HepG2 (cell line): ENCODE measurements around the gene TPRA1. TPM values are rescaled to one million over a fixed set of nuclear protein-coding genes. Genes with fewer than 3 reads are reported as not detected.

ENCODE experiments used
- ATM ChIP-seq: fragments of 450-650 bp; IDR thresholded peaks from 2 replicates; pipeline ENCODE4 v1.7.1; 2017; ENCODE audit warnings: mild to moderate bottlenecking, borderline replicate concordance
- CCDC6 ChIP-seq: sonication (generic); formaldehyde crosslinking; IDR thresholded peaks from 2 replicates; pipeline ENCODE4 v1.8.1; 2022; ENCODE audit warnings: mild to moderate bottlenecking, missing genetic modification reagents, moderate library complexity
- MAF1 ChIP-seq: sonication (generic); formaldehyde crosslinking; IDR thresholded peaks from 2 replicates; pipeline ENCODE4 v1.5.0; 2020; ENCODE audit warnings: missing genetic modification reagents, borderline replicate concordance
- POLR2AphosphoS2 ChIP-seq: IDR thresholded peaks from 2 replicates; pipeline ENCODE4 v1.6.1; 2011; ENCODE audit warnings: low read depth, low read length, improper control_type of control experiment
- RBAK ChIP-seq: sonication (generic); formaldehyde crosslinking; IDR thresholded peaks from 2 replicates; pipeline ENCODE4 v1.5.1; 2020; ENCODE audit warnings: mild to moderate bottlenecking, missing genetic modification reagents
- RFXAP ChIP-seq: sonication (generic); formaldehyde crosslinking; IDR thresholded peaks from 2 replicates; pipeline ENCODE4 v1.4.0; 2020; ENCODE audit warnings: missing genetic modification reagents, borderline replicate concordance
- TAF15 ChIP-seq: fragments of 200-400 bp; formaldehyde crosslinking; IDR thresholded peaks from one replicate; pipeline ENCODE4 v1.6.1; 2018; ENCODE audit warnings: mild to moderate bottlenecking, low read depth, low read length; ENCODE audit not compliant: poor library complexity, severe bottlenecking
- THAP7 ChIP-seq: sonication (generic); formaldehyde crosslinking; IDR thresholded peaks from 2 replicates; pipeline ENCODE4 v1.8.1; 2023; ENCODE audit warnings: mild to moderate bottlenecking, missing genetic modification reagents
- ZNF230 ChIP-seq: sonication (generic); formaldehyde crosslinking; IDR thresholded peaks from 2 replicates; pipeline ENCODE4 v1.4.0; 2020; ENCODE audit warnings: mild to moderate bottlenecking, missing genetic modification reagents
- ZNF530 ChIP-seq: sonication (generic); formaldehyde crosslinking; IDR thresholded peaks from 2 replicates; pipeline ENCODE4 v1.5.0; 2020; ENCODE audit warnings: low read depth, mild to moderate bottlenecking, missing genetic modification reagents
- ZNF839 ChIP-seq: sonication (generic); formaldehyde crosslinking; IDR thresholded peaks from 2 replicates; pipeline ENCODE4 v1.4.0; 2020; ENCODE audit warnings: missing genetic modification reagents, mild to moderate bottlenecking, borderline replicate concordance
- polyA plus RNA-seq, 8 experiments: library from polyadenylated mRNA; depleted of rRNA in 3 of 8; stranded (reverse) in 7 of 8; unstranded in 1 of 8; fragments of >200 nt; fragmentation: Illumina TruSeq in 4 of 8; extraction: Trizol in 4 of 8; gene quantifications; 2 replicates each; pipeline versions ENCODE4 v1.2.1 to v1.2.3, GENCODE V29; 2011 to 2016; ENCODE audit warnings: low read depth in 4 of 8, missing spikeins in 1 of 8, mixed read lengths in 1 of 8; ENCODE audit not compliant: insufficient read depth in 1 of 8
- total RNA-seq, 5 experiments: library from RNA; depleted of rRNA; stranded (reverse); fragments of >200 nt; fragmentation: Illumina TruSeq; extraction: Trizol; gene quantifications; 2 replicates each; pipeline ENCODE4 v1.2.3, GENCODE V29; 2016; ENCODE audit warnings: low read depth in 1 of 5
- TF ChIP-seq, protein P1 (sequence below): sonication (generic); formaldehyde crosslinking; IDR thresholded peaks from 2 replicates; pipeline ENCODE4 v1.4.0; 2020; ENCODE audit warnings: mild to moderate bottlenecking, missing genetic modification reagents
- TF ChIP-seq, protein P2 (sequence below): sonication (generic); formaldehyde crosslinking; IDR thresholded peaks from 2 replicates; pipeline ENCODE4 v1.5.0; 2020; ENCODE audit warnings: missing genetic modification reagents
- TF ChIP-seq, protein P3 (sequence below): sonication (generic); formaldehyde crosslinking; IDR thresholded peaks from 2 replicates; pipeline ENCODE4 v1.4.0; 2020; ENCODE audit warnings: missing genetic modification reagents

Gene TPRA1
- total and polyA plus RNA-seq, 2 of the 13 experiments (the other 11 are each of a cell fraction or from before 2014, with no cell fraction given) = 25.4 to 25.8 TPM

- TF ChIP-seq, protein P1, sequence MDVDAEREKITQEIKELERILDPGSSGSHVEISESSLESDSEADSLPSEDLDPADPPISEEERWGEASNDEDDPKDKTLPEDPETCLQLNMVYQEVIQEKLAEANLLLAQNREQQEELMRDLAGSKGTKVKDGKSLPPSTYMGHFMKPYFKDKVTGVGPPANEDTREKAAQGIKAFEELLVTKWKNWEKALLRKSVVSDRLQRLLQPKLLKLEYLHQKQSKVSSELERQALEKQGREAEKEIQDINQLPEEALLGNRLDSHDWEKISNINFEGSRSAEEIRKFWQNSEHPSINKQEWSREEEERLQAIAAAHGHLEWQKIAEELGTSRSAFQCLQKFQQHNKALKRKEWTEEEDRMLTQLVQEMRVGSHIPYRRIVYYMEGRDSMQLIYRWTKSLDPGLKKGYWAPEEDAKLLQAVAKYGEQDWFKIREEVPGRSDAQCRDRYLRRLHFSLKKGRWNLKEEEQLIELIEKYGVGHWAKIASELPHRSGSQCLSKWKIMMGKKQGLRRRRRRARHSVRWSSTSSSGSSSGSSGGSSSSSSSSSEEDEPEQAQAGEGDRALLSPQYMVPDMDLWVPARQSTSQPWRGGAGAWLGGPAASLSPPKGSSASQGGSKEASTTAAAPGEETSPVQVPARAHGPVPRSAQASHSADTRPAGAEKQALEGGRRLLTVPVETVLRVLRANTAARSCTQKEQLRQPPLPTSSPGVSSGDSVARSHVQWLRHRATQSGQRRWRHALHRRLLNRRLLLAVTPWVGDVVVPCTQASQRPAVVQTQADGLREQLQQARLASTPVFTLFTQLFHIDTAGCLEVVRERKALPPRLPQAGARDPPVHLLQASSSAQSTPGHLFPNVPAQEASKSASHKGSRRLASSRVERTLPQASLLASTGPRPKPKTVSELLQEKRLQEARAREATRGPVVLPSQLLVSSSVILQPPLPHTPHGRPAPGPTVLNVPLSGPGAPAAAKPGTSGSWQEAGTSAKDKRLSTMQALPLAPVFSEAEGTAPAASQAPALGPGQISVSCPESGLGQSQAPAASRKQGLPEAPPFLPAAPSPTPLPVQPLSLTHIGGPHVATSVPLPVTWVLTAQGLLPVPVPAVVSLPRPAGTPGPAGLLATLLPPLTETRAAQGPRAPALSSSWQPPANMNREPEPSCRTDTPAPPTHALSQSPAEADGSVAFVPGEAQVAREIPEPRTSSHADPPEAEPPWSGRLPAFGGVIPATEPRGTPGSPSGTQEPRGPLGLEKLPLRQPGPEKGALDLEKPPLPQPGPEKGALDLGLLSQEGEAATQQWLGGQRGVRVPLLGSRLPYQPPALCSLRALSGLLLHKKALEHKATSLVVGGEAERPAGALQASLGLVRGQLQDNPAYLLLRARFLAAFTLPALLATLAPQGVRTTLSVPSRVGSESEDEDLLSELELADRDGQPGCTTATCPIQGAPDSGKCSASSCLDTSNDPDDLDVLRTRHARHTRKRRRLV (CRISPR knock-in tag) = no peak
- TF ChIP-seq ATM (no peak), MAF1 (CRISPR knock-in tag) (no peak), ZNF230 (CRISPR knock-in tag) (peak; percentile 36; the same call in 1 of the 2 replicates), TAF15 (no peak), ZNF839 (CRISPR knock-in tag) (no peak), THAP7 (CRISPR knock-in tag) (no peak), CCDC6 (CRISPR knock-in tag) (peak; percentile 78), ZNF530 (no peak), RFXAP (0 out of 2 replicates have a peak, but pooled peaks have one; percentile 65), POLR2AphosphoS2 (no peak), RBAK (CRISPR knock-in tag) (no peak)
- TF ChIP-seq, protein P2, sequence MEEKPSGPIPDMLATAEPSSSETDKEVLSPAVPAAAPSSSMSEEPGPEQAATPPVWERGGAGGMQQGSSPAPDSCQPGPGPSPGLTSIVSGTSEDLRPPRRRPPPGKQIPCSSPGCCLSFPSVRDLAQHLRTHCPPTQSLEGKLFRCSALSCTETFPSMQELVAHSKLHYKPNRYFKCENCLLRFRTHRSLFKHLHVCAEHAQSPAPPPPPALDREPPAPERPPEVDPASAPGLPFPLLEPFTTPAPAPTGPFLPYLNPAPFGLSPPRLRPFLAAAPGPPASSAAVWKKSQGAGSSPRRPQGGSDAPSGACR (CRISPR knock-in tag) = no peak
- TF ChIP-seq, protein P3, sequence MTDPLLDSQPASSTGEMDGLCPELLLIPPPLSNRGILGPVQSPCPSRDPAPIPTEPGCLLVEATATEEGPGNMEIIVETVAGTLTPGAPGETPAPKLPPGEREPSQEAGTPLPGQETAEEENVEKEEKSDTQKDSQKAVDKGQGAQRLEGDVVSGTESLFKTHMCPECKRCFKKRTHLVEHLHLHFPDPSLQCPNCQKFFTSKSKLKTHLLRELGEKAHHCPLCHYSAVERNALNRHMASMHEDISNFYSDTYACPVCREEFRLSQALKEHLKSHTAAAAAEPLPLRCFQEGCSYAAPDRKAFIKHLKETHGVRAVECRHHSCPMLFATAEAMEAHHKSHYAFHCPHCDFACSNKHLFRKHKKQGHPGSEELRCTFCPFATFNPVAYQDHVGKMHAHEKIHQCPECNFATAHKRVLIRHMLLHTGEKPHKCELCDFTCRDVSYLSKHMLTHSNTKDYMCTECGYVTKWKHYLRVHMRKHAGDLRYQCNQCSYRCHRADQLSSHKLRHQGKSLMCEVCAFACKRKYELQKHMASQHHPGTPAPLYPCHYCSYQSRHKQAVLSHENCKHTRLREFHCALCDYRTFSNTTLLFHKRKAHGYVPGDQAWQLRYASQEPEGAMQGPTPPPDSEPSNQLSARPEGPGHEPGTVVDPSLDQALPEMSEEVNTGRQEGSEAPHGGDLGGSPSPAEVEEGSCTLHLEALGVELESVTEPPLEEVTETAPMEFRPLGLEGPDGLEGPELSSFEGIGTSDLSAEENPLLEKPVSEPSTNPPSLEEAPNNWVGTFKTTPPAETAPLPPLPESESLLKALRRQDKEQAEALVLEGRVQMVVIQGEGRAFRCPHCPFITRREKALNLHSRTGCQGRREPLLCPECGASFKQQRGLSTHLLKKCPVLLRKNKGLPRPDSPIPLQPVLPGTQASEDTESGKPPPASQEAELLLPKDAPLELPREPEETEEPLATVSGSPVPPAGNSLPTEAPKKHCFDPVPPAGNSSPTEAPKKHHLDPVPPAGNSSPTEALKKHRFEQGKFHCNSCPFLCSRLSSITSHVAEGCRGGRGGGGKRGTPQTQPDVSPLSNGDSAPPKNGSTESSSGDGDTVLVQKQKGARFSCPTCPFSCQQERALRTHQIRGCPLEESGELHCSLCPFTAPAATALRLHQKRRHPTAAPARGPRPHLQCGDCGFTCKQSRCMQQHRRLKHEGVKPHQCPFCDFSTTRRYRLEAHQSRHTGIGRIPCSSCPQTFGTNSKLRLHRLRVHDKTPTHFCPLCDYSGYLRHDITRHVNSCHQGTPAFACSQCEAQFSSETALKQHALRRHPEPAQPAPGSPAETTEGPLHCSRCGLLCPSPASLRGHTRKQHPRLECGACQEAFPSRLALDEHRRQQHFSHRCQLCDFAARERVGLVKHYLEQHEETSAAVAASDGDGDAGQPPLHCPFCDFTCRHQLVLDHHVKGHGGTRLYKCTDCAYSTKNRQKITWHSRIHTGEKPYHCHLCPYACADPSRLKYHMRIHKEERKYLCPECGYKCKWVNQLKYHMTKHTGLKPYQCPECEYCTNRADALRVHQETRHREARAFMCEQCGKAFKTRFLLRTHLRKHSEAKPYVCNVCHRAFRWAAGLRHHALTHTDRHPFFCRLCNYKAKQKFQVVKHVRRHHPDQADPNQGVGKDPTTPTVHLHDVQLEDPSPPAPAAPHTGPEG (CRISPR knock-in tag) = no peak
Observed at GRCh38 chr3:127590593-127591465, at the start of gene TPRA1 (continued).
